ENCODE results near the gene RUSC2. TPM values are rescaled to one million over a fixed set of nuclear protein-coding genes. Genes with fewer than 3 reads are reported as not detected.
A peak's percentile ranks its signal among the peaks of the same experiment; 100 is the strongest.

RUSC2 gene
- total RNA-seq, 2 experiments from 2014 or later: 1.6 to 1.8 TPM

- ATAC-seq (ENCODE audit: poor library complexity): no peak
- H3K36me3 ChIP-seq (ENCODE audit: insufficient read depth, low read length): no peaks in the 10 kb centered on the region
- no peak for DNase-seq
- intact Hi-C loops (cut with DNase I, micrococcal nuclease): loop anchor here in 1 of 2 experiments (10.0 kb wide), 1 partner anchor 398 kb away; no protein-coding TSS in a partner anchor
- TF ChIP-seq, protein P1, sequence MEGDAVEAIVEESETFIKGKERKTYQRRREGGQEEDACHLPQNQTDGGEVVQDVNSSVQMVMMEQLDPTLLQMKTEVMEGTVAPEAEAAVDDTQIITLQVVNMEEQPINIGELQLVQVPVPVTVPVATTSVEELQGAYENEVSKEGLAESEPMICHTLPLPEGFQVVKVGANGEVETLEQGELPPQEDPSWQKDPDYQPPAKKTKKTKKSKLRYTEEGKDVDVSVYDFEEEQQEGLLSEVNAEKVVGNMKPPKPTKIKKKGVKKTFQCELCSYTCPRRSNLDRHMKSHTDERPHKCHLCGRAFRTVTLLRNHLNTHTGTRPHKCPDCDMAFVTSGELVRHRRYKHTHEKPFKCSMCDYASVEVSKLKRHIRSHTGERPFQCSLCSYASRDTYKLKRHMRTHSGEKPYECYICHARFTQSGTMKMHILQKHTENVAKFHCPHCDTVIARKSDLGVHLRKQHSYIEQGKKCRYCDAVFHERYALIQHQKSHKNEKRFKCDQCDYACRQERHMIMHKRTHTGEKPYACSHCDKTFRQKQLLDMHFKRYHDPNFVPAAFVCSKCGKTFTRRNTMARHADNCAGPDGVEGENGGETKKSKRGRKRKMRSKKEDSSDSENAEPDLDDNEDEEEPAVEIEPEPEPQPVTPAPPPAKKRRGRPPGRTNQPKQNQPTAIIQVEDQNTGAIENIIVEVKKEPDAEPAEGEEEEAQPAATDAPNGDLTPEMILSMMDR (IDR thresholded peaks at IDR 0.05): no peak
- Mint-ChIP-seq H3K4me1 (ENCODE audit: low read depth) (peaks cover 28% of the 10 kb centered on the region), H3K9me3 (no peaks in the 10 kb centered on the region), H3K36me3 (ENCODE audit: low read depth) (no peaks in the 10 kb centered on the region), H3K27ac (no peak overlapping the region), H3K4me3 (no peak overlapping the region), H3K27me3 (peaks cover 14% of the 10 kb centered on the region)
- ChIA-PET CTCF (no interaction called here), POLR2A (no interaction called here)
- no peak overlapping the region for H3K27ac ChIP-seq (ENCODE audit: low read depth in 1 of 2, low read length in 2 of 2)
- H3K9me3 ChIP-seq (ENCODE audit: control insufficient read depth in 1 of 2, insufficient read depth in 1 of 2, low read length in 2 of 2): peaks cover 0 to 7% of the 10 kb centered on the region in 2 experiments
- H3K27me3 ChIP-seq (ENCODE audit: control insufficient read depth in 1 of 2, insufficient read depth in 2 of 2, low read length in 2 of 2): peaks cover 12 to 13% of the 10 kb centered on the region in 2 experiments
- no peak overlapping the region for H3K4me3 ChIP-seq (ENCODE audit: low read length)
- peaks cover 15% of the 10 kb centered on the region for H3K4me1 ChIP-seq (ENCODE audit: insufficient read depth, low read length)
These were observed 2.8 kb upstream of the RUSC2 start for GRCh38 chr9:35487081-35487480.

GRCh38 chr9:35488021-35488420 is 1.9 kb upstream of the RUSC2 start:
- no peak overlapping the region for H3K27ac Mint-ChIP-seq
- peaks cover 31% of the 10 kb centered on the region for H3K4me1 Mint-ChIP-seq (ENCODE audit: low read depth)
- intact Hi-C loops (cut with DNase I, micrococcal nuclease): loop anchor here in 1 of 2 experiments (10.0 kb wide), 1 partner anchor 397 kb away; no protein-coding TSS in a partner anchor
- H3K4me3 ChIP-seq (ENCODE audit: low read length): no peak overlapping the region
- H3K27me3 ChIP-seq (ENCODE audit: control insufficient read depth in 1 of 2, insufficient read depth in 2 of 2, low read length in 2 of 2): peaks cover 12 to 13% of the 10 kb centered on the region in 2 experiments
- H3K9me3 Mint-ChIP-seq: no peaks in the 10 kb centered on the region
- POLR2A ChIA-PET: no interaction called here
- TF ChIP-seq, protein P1 (IDR thresholded peaks at IDR 0.05): no peak
- no peak for DNase-seq
- H3K27ac ChIP-seq (ENCODE audit: low read depth in 1 of 2, low read length in 2 of 2): no peak overlapping the region
- no peak for ATAC-seq (ENCODE audit: poor library complexity)
- H3K4me1 ChIP-seq (ENCODE audit: insufficient read depth, low read length): peaks cover 15% of the 10 kb centered on the region
- H3K27me3 Mint-ChIP-seq: peaks cover 14% of the 10 kb centered on the region
- peak overlapping the region; percentile 76 for H3K4me3 Mint-ChIP-seq
- CTCF ChIA-PET: no interaction called here
- no peaks in the 10 kb centered on the region for H3K36me3 Mint-ChIP-seq (ENCODE audit: low read depth)
- no peaks in the 10 kb centered on the region for H3K36me3 ChIP-seq (ENCODE audit: insufficient read depth, low read length)
- H3K9me3 ChIP-seq (ENCODE audit: control insufficient read depth in 1 of 2, insufficient read depth in 1 of 2, low read length in 2 of 2): peaks cover 0 to 7% of the 10 kb centered on the region in 2 experiments

DNA sequence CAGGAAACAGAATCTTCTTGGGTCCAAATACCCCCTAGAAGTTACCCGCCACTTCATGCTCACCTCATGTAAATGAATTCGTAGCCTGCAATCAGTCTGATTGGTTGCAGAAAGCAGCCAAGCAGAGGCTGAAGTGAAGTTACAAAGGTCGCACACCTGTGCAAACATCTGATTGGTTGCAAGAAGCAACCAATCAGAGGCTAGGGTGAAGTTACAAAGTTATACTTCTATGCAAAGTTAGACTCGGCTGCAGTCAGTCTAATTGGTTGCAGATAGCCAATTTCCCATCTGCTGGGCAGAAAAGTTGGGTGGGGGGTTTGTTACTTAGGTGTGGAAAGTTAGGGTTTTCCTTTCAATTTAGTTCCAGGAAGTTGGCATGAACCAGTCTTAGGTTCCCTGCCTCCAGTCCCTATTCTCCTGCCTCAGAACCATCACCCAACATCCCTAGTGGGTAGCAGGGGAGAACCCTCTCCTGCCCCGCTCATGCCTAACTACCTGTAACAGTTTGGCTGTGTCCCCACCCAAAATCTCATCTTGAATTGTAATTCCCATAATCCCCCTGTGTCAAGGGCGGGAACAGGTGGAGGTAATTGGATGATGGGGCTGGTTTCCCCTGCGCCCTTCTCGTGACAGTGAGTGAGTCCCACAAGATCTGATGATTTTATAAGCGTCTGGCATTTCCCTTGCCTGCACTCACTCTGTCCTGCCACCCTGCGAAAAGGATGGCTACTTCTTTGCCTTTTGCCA is 1.2 kb upstream of the RUSC2 start:
- Mint-ChIP-seq H3K9me3 (no peaks in the 10 kb centered on the region), H3K36me3 (ENCODE audit: low read depth) (no peaks in the 10 kb centered on the region), H3K4me3 (peak overlapping the region; percentile 77), H3K27me3 (peaks cover 14% of the 10 kb centered on the region), H3K4me1 (ENCODE audit: low read depth) (peaks cover 31% of the 10 kb centered on the region), H3K27ac (no peak overlapping the region)
- peaks cover 0 to 12% of the 10 kb centered on the region in 2 experiments for H3K9me3 ChIP-seq (ENCODE audit: control insufficient read depth in 1 of 2, insufficient read depth in 1 of 2, low read length in 2 of 2)
- H3K4me1 ChIP-seq (ENCODE audit: insufficient read depth, low read length): peaks cover 15% of the 10 kb centered on the region
- no peak for DNase-seq
- no peak for ATAC-seq (ENCODE audit: poor library complexity)
- no peak overlapping the region for H3K27ac ChIP-seq (ENCODE audit: low read depth in 1 of 2, low read length in 2 of 2)
- POLR2A ChIA-PET: no interaction called here
- H3K27me3 ChIP-seq (ENCODE audit: control insufficient read depth in 1 of 2, insufficient read depth in 2 of 2, low read length in 2 of 2): peaks cover 12 to 13% of the 10 kb centered on the region in 2 experiments
- H3K4me3 ChIP-seq (ENCODE audit: low read length): no peak overlapping the region
- TF ChIP-seq, protein P1 (IDR thresholded peaks at IDR 0.05): no peak
- CTCF ChIA-PET: no interaction called here
- no peaks in the 10 kb centered on the region for H3K36me3 ChIP-seq (ENCODE audit: insufficient read depth, low read length)
- intact Hi-C loops (cut with DNase I, micrococcal nuclease): loop anchor here in 1 of 2 experiments (10.0 kb wide), 1 partner anchor 396 kb away; no protein-coding TSS in a partner anchor

All from CD4-positive, alpha-beta T cell (primary cell).